ENCODE data around the gene DNAH6. TPM values are rescaled to one million over a fixed set of nuclear protein-coding genes. Genes with fewer than 3 reads are reported as not detected.

The DNAH6 gene
- total RNA-seq, 1 experiment from 2014 or later = 0.32 TPM

GRCh38 chr2:84792856-84793522, 276.7 kb downstream of the DNAH6 start:
- no peak for TF ChIP-seq CTCF (IDR thresholded peaks at IDR 0.05; ENCODE audit: insufficient read depth in 1 of 2, low read depth in 1 of 2, low read length in 1 of 2, severe bottlenecking in 1 of 2, unreplicated experiment in 1 of 2)
- H3K4me3 Mint-ChIP-seq (ENCODE audit: unreplicated experiment) = no peak overlapping the region
- H3K9me3 ChIP-seq = no peaks in the 10 kb centered on the region
- H3K27me3 Mint-ChIP-seq (ENCODE audit: insufficient read depth, unreplicated experiment) = peaks cover 6% of the 10 kb centered on the region
- no peak overlapping the region for H3K27ac Mint-ChIP-seq (ENCODE audit: unreplicated experiment)
- no peaks in the 10 kb centered on the region for H3K4me1 ChIP-seq
- no peaks in the 10 kb centered on the region for H3K36me3 Mint-ChIP-seq (ENCODE audit: insufficient read depth, unreplicated experiment)
- intact Hi-C loops (cut with micrococcal nuclease; ENCODE audit: unreplicated experiment) = no loop called here
- H3K36me3 ChIP-seq (ENCODE audit: control insufficient read depth, insufficient read depth, low read length) = no peaks in the 10 kb centered on the region
- H3K27me3 ChIP-seq (replicated peaks; ENCODE audit: control insufficient read depth, insufficient read depth, low read length) = no peaks in the 10 kb centered on the region
- H3K4me3 ChIP-seq (ENCODE audit: low read depth, low read length) = no peak overlapping the region
- no TSS peak for BruUV-seq (replicated peaks)
- peaks cover 9% of the 10 kb centered on the region for H3K9me3 Mint-ChIP-seq (ENCODE audit: unreplicated experiment)
- no peak for DNase-seq
- no peaks in the 10 kb centered on the region for H3K4me1 Mint-ChIP-seq (ENCODE audit: low read depth, unreplicated experiment)
- POLR2A ChIA-PET = no interaction called here
- CTCF ChIA-PET = no interaction called here

GRCh38 chr2:84793641-84794040, 277.3 kb downstream of the DNAH6 start:
- H3K9me3 ChIP-seq = no peaks in the 10 kb centered on the region
- POLR2A ChIA-PET = no interaction called here
- H3K36me3 ChIP-seq (ENCODE audit: control insufficient read depth, insufficient read depth, low read length) = no peaks in the 10 kb centered on the region
- TF ChIP-seq CTCF (IDR thresholded peaks at IDR 0.05; ENCODE audit: insufficient read depth in 1 of 2, low read depth in 1 of 2, low read length in 1 of 2, severe bottlenecking in 1 of 2, unreplicated experiment in 1 of 2) = no peak
- CTCF ChIA-PET = no interaction called here
- peaks cover 6% of the 10 kb centered on the region for H3K27me3 Mint-ChIP-seq (ENCODE audit: insufficient read depth, unreplicated experiment)
- H3K4me1 ChIP-seq = no peaks in the 10 kb centered on the region
- no peak overlapping the region for H3K4me3 ChIP-seq (ENCODE audit: low read depth, low read length)
- DNase-seq = no peak
- no peak overlapping the region for H3K27ac Mint-ChIP-seq (ENCODE audit: unreplicated experiment)
- intact Hi-C loops (cut with micrococcal nuclease; ENCODE audit: unreplicated experiment) = no loop called here
- H3K4me3 Mint-ChIP-seq (ENCODE audit: unreplicated experiment) = no peak overlapping the region
- H3K4me1 Mint-ChIP-seq (ENCODE audit: low read depth, unreplicated experiment) = no peaks in the 10 kb centered on the region
- peaks cover 9% of the 10 kb centered on the region for H3K9me3 Mint-ChIP-seq (ENCODE audit: unreplicated experiment)
- H3K27me3 ChIP-seq (replicated peaks; ENCODE audit: control insufficient read depth, insufficient read depth, low read length) = no peaks in the 10 kb centered on the region
- BruUV-seq (replicated peaks) = no TSS peak
- H3K36me3 Mint-ChIP-seq (ENCODE audit: insufficient read depth, unreplicated experiment) = no peaks in the 10 kb centered on the region

GRCh38 chr2:84796798-84797197, 280.5 kb downstream of the DNAH6 start:
- Histone ChIP-seq H3K9me3 (no peaks in the 10 kb centered on the region), H3K27me3 (replicated peaks; ENCODE audit: control insufficient read depth, insufficient read depth, low read length) (no peaks in the 10 kb centered on the region), H3K4me3 (ENCODE audit: low read depth, low read length) (no peak overlapping the region), H3K36me3 (ENCODE audit: control insufficient read depth, insufficient read depth, low read length) (no peaks in the 10 kb centered on the region), H3K4me1 (no peaks in the 10 kb centered on the region)
- H3K27me3 Mint-ChIP-seq (ENCODE audit: insufficient read depth, unreplicated experiment) = peaks cover 3% of the 10 kb centered on the region
- intact Hi-C loops (cut with micrococcal nuclease; ENCODE audit: unreplicated experiment) = no loop called here
- H3K4me1 Mint-ChIP-seq (ENCODE audit: low read depth, unreplicated experiment) = no peaks in the 10 kb centered on the region
- H3K36me3 Mint-ChIP-seq (ENCODE audit: insufficient read depth, unreplicated experiment) = no peaks in the 10 kb centered on the region
- BruUV-seq (replicated peaks) = no TSS peak
- no peak overlapping the region for H3K4me3 Mint-ChIP-seq (ENCODE audit: unreplicated experiment)
- no peak for DNase-seq
- H3K27ac Mint-ChIP-seq (ENCODE audit: unreplicated experiment) = no peak overlapping the region
- H3K9me3 Mint-ChIP-seq (ENCODE audit: unreplicated experiment) = peaks cover 9% of the 10 kb centered on the region
- CTCF ChIA-PET = no interaction called here
- no peak for TF ChIP-seq CTCF (IDR thresholded peaks at IDR 0.05; ENCODE audit: insufficient read depth in 1 of 2, low read depth in 1 of 2, low read length in 1 of 2, severe bottlenecking in 1 of 2, unreplicated experiment in 1 of 2)
- POLR2A ChIA-PET = no interaction called here

All from Caco-2 (cell line).